KOPT-K1 (cell line): Measurements from ENCODE around the gene FAM210A.
A peak's percentile ranks its signal among the peaks of the same experiment; 100 is the strongest.
"Not testable (repeated sequence)": the region's sequence is repeated elsewhere in the genome, so short reads cannot be mapped to it uniquely, and the experiment has no call there.

Experiments
- H3K27ac ChIP-seq: fragments of 200-600 bp; sonication (generic); 2 replicates; pipeline ENCODE4 v1.5.1; 2016; ENCODE audit warnings: antibody characterized with exemption, mild to moderate bottlenecking, low read depth, low read length; ENCODE audit not compliant: poor library complexity, severe bottlenecking
- H3K36me3 ChIP-seq: fragments of 200-600 bp; sonication (generic); 2 replicates; pipeline ENCODE4 v1.5.1; 2017; ENCODE audit warnings: antibody characterized with exemption, mild to moderate bottlenecking, low read length, moderate library complexity; ENCODE audit not compliant: insufficient read depth
- H3K9me3 ChIP-seq: fragments of 200-600 bp; sonication (generic); 2 replicates; pipeline ENCODE4 v1.5.1; 2017; ENCODE audit warnings: antibody characterized with exemption, low read length, mild to moderate bottlenecking; ENCODE audit not compliant: insufficient read depth, poor library complexity, severe bottlenecking

FAM210A gene

GRCh38 chr18:13726232-13726971 is at the start of gene FAM210A, which contains the start of gene RNMT:
TSS of gene FAM210A (minus strand) at chr18:13726558. CDS start at chr18:13682077, 44,481 bp downstream.
TSS of gene RNMT (plus strand) at chr18:13726673. CDS start at chr18:13731518, 4,845 bp downstream.
- peak within 1 kb of the TSS; percentile 78 for H3K27ac ChIP-seq
- H3K36me3 ChIP-seq, result peaks cover 14% of the 10 kb centered on the region
- H3K9me3 ChIP-seq, result peaks cover 7% of the 10 kb centered on the region

- Histone ChIP-seq H3K36me3 (no peaks in the 10 kb centered on the region), H3K9me3 (peaks cover 12% of the 10 kb centered on the region), H3K27ac (no peak overlapping the region)
These were observed 48.7 kb upstream of the FAM210A start for GRCh38 chr18:13775058-13775457.

GRCh38 chr18:13762690-13763439 is 36.5 kb upstream of the FAM210A start:
- no peak overlapping the region for H3K27ac ChIP-seq
- H3K36me3 ChIP-seq, result peaks cover 55% of the 10 kb centered on the region
- H3K9me3 ChIP-seq, result peaks cover 25% of the 10 kb centered on the region

- Histone ChIP-seq H3K36me3 (peaks cover 75% of the 10 kb centered on the region), H3K27ac (no peak overlapping the region), H3K9me3 (peaks cover under 1% of the 10 kb centered on the region)
These were observed 33.7 kb upstream of the FAM210A start for GRCh38 chr18:13760047-13760446.

GRCh38 chr18:13758622-13759021 is 32.3 kb upstream of the FAM210A start:
- Histone ChIP-seq H3K36me3 (peaks cover 83% of the 10 kb centered on the region), H3K9me3 (no peaks in the 10 kb centered on the region), H3K27ac (no peak overlapping the region)

GRCh38 chr18:13756671-13757070 is 30.3 kb upstream of the FAM210A start:
- Histone ChIP-seq H3K36me3 (peaks cover 86% of the 10 kb centered on the region), H3K9me3 (no peaks in the 10 kb centered on the region), H3K27ac (no peak overlapping the region)

- Histone ChIP-seq H3K36me3 (peaks cover 87% of the 10 kb centered on the region), H3K9me3 (no peaks in the 10 kb centered on the region), H3K27ac (no peak overlapping the region)
These were observed 29.9 kb upstream of the FAM210A start for GRCh38 chr18:13756261-13756660.

- H3K27ac ChIP-seq, H3K9me3 ChIP-seq: not testable (repeated sequence)
- H3K36me3 ChIP-seq, result peaks cover 97% of the 10 kb centered on the region
These were observed 25.2 kb upstream of the FAM210A start for GRCh38 chr18:13751599-13751998.

GRCh38 chr18:13746633-13747032 is 20.3 kb upstream of the FAM210A start:
- Histone ChIP-seq H3K9me3 (no peaks in the 10 kb centered on the region), H3K36me3 (peaks cover 91% of the 10 kb centered on the region), H3K27ac (no peak overlapping the region)

GRCh38 chr18:13745696-13746095 is 19.3 kb upstream of the FAM210A start:
- H3K27ac ChIP-seq, result no peak overlapping the region
- H3K36me3 ChIP-seq, result peaks cover 91% of the 10 kb centered on the region

GRCh38 chr18:13735681-13736080 is 9.3 kb upstream of the FAM210A start:
- H3K9me3 ChIP-seq, result no peaks in the 10 kb centered on the region
- peaks cover 91% of the 10 kb centered on the region for H3K36me3 ChIP-seq
- no peak overlapping the region for H3K27ac ChIP-seq

More at GRCh38 chr18:13745696-13746095, 19.3 kb upstream of the FAM210A start:
- no peaks in the 10 kb centered on the region for H3K9me3 ChIP-seq

GRCh38 chr18:13730481-13730880 is 4.1 kb upstream of the FAM210A start:
- no peak overlapping the region for H3K27ac ChIP-seq
- H3K9me3 ChIP-seq, result peaks cover 7% of the 10 kb centered on the region
- H3K36me3 ChIP-seq, result peaks cover 40% of the 10 kb centered on the region

- Histone ChIP-seq H3K36me3 (peaks cover 14% of the 10 kb centered on the region), H3K27ac (peak overlapping the region; percentile 78), H3K9me3 (peaks cover 7% of the 10 kb centered on the region)
These were observed 594 bp upstream of the FAM210A start for GRCh38 chr18:13726972-13727331.

- Histone ChIP-seq H3K27ac (peak overlapping the region; percentile 78), H3K36me3 (peaks cover 20% of the 10 kb centered on the region; the same call in 1 of the 2 replicates), H3K9me3 (peaks cover 7% of the 10 kb centered on the region)
These were observed 659 bp downstream of the FAM210A start for GRCh38 chr18:13725566-13726231.

GRCh38 chr18:13720847-13721246 is 5.5 kb downstream of the FAM210A start:
- Histone ChIP-seq H3K36me3 (peaks cover 53% of the 10 kb centered on the region), H3K27ac (no peak overlapping the region)

More at GRCh38 chr18:13720847-13721246, 5.5 kb downstream of the FAM210A start:
- H3K9me3 ChIP-seq, result peaks cover 14% of the 10 kb centered on the region
